SU-DHL-6 (cell line): ENCODE measurements around the gene ABCA3.

Experiments
- H2AFZ ChIP-seq: fragments of 200-600 bp; sonication (generic); 2 replicates; pipeline ENCODE4 v1.6.1; 2014; ENCODE audit warnings: low read depth, mild to moderate bottlenecking, moderate library complexity, mixed read lengths, antibody characterized with exemption, low read length; ENCODE audit not compliant: severe bottlenecking
- H3F3A ChIP-seq: fragments of 200-600 bp; shearing (Covaris generic); 2 replicates; pipeline ENCODE4 v1.6.0; 2016; ENCODE audit warnings: antibody characterized with exemption, mild to moderate bottlenecking; ENCODE audit not compliant: insufficient read depth
- H3K27ac ChIP-seq: fragments of 200-600 bp; sonication (generic); 2 replicates; pipeline ENCODE4 v1.5.1; 2016; ENCODE audit warnings: low read depth, mild to moderate bottlenecking, low read length, moderate library complexity, mixed read lengths
- H3K27me3 ChIP-seq: fragments of 200-600 bp; sonication (generic), shearing (Covaris generic); 2 replicates; pipeline ENCODE4 v1.6.0; 2014; ENCODE audit warnings: mild to moderate bottlenecking, low read length
- H3K36me3 ChIP-seq: fragments of 200-600 bp; sonication (generic); 2 replicates; pipeline ENCODE4 v1.6.1; 2014; ENCODE audit warnings: mild to moderate bottlenecking, low read length, mixed read lengths
- H3K4me2 ChIP-seq: fragments of 300-600, 200-600 bp; shearing (Covaris generic), sonication (generic); 2 replicates; pipeline ENCODE4 v1.6.0; 2014; ENCODE audit warnings: low read length, low read depth, mild to moderate bottlenecking; ENCODE audit not compliant: poor library complexity, severe bottlenecking
- H3K4me3 ChIP-seq: fragments of 200-600 bp; sonication (generic); 2 replicates; pipeline ENCODE4 v1.5.1; 2014; ENCODE audit warnings: antibody characterized with exemption, low read length, mild to moderate bottlenecking, mixed read lengths; ENCODE audit not compliant: insufficient read depth, poor library complexity, severe bottlenecking
- H3K79me2 ChIP-seq: fragments of 200-600 bp; sonication (generic); 2 replicates; pipeline ENCODE4 v1.6.1; 2014; ENCODE audit warnings: mild to moderate bottlenecking, low read length, moderate library complexity; ENCODE audit not compliant: insufficient read depth
- H3K9ac ChIP-seq: fragments of 200-600 bp; sonication (generic); 2 replicates; pipeline ENCODE4 v1.7.0; 2014; ENCODE audit warnings: mild to moderate bottlenecking, low read length
- H3K9me2 ChIP-seq: fragments of 200-600 bp; sonication (generic); replicated peaks from 2 replicates; pipeline ENCODE4 v1.6.1; 2014; ENCODE audit warnings: low read length; ENCODE audit not compliant: insufficient read depth
- H3K9me3 ChIP-seq: fragments of 200-600 bp; sonication (generic); 2 replicates; pipeline ENCODE4 v1.6.1; 2014; ENCODE audit warnings: low read length, mixed read lengths; ENCODE audit not compliant: insufficient read depth
- H4K20me1 ChIP-seq: fragments of 200-600 bp; sonication (generic); 2 replicates; pipeline ENCODE4 v1.6.1; 2014; ENCODE audit warnings: low read depth, mild to moderate bottlenecking, antibody characterized with exemption, low read length, moderate library complexity, mixed read lengths
- EZH2phosphoT487 ChIP-seq: fragments of 200-600 bp; sonication (generic), shearing (Covaris generic); conservative IDR thresholded peaks from 2 replicates; pipeline ENCODE4 v1.6.1; 2018; ENCODE audit warnings: mild to moderate bottlenecking, antibody characterized with exemption, low read length, moderate library complexity, mixed read lengths
- TF ChIP-seq, protein P1 (sequence below): fragments of 200-600 bp; sonication (generic); IDR thresholded peaks from one replicate; pipeline ENCODE4 v1.5.1; 2017; ENCODE audit warnings: antibody characterized with exemption, mild to moderate bottlenecking, low read length, moderate library complexity; ENCODE audit not compliant: insufficient read depth, poor library complexity, severe bottlenecking

Gene ABCA3

DNA sequence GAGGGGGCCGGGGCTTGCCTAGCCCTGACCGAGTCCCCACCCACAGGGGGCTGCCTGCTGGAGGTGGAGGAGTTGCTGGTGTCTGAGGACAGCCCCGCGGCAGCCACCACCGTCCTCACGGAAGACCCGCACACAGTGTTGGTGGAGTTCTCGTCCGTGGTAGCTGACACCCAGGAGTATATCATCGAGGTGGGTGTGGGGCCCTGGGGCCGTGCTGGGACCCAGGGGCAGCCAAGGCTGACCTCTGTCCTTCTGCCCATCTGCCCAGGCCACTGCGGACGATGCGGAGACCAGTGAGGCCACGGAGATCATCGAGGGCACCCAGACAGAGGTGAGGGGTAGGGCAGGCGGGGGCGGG lies 105.7 kb downstream of the ABCA3 start:
- Histone ChIP-seq H3K36me3 (no peaks in the 10 kb centered on the region), H3K27me3 (no peaks in the 10 kb centered on the region), H3K9me3 (no peaks in the 10 kb centered on the region), H3K9ac (no peak overlapping the region), H2AFZ (no peak overlapping the region), H3K27ac (no peak overlapping the region), H3K9me2 (no peaks in the 10 kb centered on the region), H4K20me1 (no peaks in the 10 kb centered on the region), H3K4me3 (no peak overlapping the region), H3K4me2 (no peak overlapping the region), H3K79me2 (no peaks in the 10 kb centered on the region), H3F3A (0 out of 2 replicates have a peak, but pooled peaks cover 4% of the 10 kb centered on the region)
- TF ChIP-seq EZH2phosphoT487 = no peak
- TF ChIP-seq, protein P1, sequence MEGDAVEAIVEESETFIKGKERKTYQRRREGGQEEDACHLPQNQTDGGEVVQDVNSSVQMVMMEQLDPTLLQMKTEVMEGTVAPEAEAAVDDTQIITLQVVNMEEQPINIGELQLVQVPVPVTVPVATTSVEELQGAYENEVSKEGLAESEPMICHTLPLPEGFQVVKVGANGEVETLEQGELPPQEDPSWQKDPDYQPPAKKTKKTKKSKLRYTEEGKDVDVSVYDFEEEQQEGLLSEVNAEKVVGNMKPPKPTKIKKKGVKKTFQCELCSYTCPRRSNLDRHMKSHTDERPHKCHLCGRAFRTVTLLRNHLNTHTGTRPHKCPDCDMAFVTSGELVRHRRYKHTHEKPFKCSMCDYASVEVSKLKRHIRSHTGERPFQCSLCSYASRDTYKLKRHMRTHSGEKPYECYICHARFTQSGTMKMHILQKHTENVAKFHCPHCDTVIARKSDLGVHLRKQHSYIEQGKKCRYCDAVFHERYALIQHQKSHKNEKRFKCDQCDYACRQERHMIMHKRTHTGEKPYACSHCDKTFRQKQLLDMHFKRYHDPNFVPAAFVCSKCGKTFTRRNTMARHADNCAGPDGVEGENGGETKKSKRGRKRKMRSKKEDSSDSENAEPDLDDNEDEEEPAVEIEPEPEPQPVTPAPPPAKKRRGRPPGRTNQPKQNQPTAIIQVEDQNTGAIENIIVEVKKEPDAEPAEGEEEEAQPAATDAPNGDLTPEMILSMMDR = no peak

DNA sequence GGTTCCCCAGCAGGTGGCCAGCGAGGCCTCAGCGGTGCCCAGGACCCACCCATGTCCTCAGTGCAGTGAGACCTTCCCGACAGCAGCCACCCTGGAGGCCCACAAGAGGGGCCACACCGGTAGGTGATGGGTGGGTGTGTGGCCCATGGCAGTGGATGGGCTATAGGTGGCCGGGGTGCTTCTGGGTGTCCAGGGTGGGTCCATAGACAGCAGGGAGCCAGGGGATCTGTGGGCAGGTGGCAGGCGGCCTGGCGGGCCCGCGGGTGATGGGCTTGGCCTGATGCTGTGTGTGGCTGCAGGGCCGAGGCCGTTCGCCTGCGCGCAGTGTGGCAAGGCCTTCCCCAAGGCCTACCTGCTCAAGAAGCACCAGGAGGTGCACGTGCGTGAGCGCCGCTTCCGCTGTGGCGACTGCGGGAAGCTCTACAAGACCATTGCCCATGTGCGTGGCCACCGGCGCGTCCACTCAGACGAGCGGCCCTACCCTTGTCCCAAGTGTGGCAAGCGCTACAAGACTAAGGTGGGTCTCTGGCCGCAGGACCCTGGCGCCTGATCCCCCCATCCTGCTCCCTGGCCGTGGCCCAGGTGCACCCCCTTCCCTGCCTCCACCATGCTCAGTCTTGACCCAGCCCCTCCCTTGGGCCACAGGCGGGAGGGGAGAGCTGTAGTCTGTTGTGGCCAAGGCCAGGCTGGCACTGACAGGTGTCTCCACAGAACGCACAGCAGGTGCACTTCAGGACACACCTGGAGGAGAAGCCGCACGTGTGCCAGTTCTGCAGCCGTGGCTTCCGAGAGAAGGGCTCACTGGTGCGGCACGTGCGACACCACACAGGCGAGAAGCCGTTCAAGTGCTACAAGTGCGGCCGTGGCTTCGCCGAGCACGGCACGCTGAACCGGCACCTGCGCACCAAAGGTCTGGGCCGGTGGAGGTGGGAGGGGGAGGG lies 106.4 kb downstream of the ABCA3 start:
- Histone ChIP-seq H3F3A (0 out of 2 replicates have a peak, but pooled peaks cover under 1% of the 10 kb centered on the region), H3K9me2 (no peaks in the 10 kb centered on the region), H4K20me1 (no peaks in the 10 kb centered on the region), H3K79me2 (no peaks in the 10 kb centered on the region), H3K4me3 (no peak overlapping the region), H3K27ac (no peak overlapping the region), H3K27me3 (no peaks in the 10 kb centered on the region), H3K9ac (no peak overlapping the region), H3K4me2 (no peak overlapping the region), H3K36me3 (no peaks in the 10 kb centered on the region), H3K9me3 (no peaks in the 10 kb centered on the region), H2AFZ (no peak overlapping the region)
- TF ChIP-seq EZH2phosphoT487 = no peak
- TF ChIP-seq, protein P1 = no peak

DNA sequence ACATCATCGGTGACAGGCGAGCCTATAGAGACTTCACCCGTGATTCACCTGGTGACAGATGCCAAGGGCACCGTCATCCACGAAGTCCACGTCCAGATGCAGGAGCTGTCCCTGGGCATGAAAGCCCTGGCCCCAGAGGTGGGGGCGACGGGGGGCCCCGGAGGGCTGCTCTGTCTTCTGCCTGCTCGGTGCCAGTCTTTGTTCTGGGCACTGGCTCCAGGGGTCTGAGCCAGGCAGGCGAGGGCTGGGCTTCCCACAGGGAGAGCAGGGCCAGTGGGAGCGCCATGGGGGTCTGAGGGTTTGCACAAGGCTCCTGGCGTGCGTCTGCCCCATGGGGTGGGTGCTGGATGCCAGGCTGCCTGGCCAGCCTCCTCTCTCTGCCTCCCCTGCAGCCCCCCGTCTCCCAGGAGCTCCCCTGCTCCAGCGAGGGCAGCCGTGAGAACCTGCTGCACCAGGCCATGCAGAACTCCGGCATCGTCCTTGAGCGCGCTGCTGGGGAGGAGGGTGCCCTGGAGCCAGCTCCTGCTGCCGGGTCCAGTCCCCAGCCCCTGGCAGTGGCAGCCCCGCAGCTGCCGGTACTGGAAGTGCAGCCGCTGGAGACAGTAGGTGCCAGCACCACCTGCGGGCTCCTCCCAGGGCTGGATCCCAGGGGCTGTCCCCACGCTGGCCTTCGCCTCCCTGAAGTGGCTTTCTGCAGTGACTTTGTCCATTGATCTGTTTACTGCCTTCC lies 107.3 kb downstream of the ABCA3 start:
- H4K20me1 ChIP-seq = no peaks in the 10 kb centered on the region
- no peaks in the 10 kb centered on the region for H3K27me3 ChIP-seq
- H3K4me2 ChIP-seq = no peak overlapping the region
- H3F3A ChIP-seq = no peaks in the 10 kb centered on the region
- H3K9me3 ChIP-seq = no peaks in the 10 kb centered on the region
- no peak for TF ChIP-seq EZH2phosphoT487
- TF ChIP-seq, protein P1 = no peak
- 0 out of 2 replicates have a peak, but pooled peaks cover 3% of the 10 kb centered on the region for H3K79me2 ChIP-seq
- no peak overlapping the region for H2AFZ ChIP-seq
- H3K4me3 ChIP-seq = no peak overlapping the region
- no peaks in the 10 kb centered on the region for H3K9me2 ChIP-seq
- H3K36me3 ChIP-seq = no peaks in the 10 kb centered on the region
- H3K27ac ChIP-seq = no peak overlapping the region
- no peak overlapping the region for H3K9ac ChIP-seq
